A375 (cell line): ENCODE measurements around the gene DTX2. TPM values are rescaled to one million over a fixed set of nuclear protein-coding genes. Genes with fewer than 3 reads are reported as not detected.

ENCODE experiments used
- small RNA-seq: library from RNA; depleted of rRNA; stranded (forward); fragments of <200 nt; gene quantifications from one replicate; pipeline ENCODE3, GENCODE V24; 2014
- total RNA-seq: library from RNA; depleted of rRNA; stranded (reverse); fragments of >200 nt; shearing (Covaris generic); gene quantifications from 2 replicates; pipeline ENCODE4 v1.2.3, GENCODE V29; 2014; rRNA removed

The DTX2 gene
- total RNA-seq: 12.4 and 19.7 TPM in 2 replicates

GRCh38 chr7:76461464-76462101, at the start of gene DTX2:
Gene DTX2 (plus strand): TSS chr7:76461709. CDS start chr7:76480510, 18,801 bp downstream.

GRCh38 chr7:76424413-76425111, 36.9 kb upstream of the DTX2 start, which contains the start of gene ZP3:
Gene ZP3 (plus strand): TSS chr7:76424950. CDS start chr7:76424965, 15 bp downstream.

GRCh38 chr7:76509931-76510877, 48.7 kb downstream of the DTX2 start, which contains the start of gene UPK3B:
Gene UPK3B (plus strand): TSS chr7:76510552. CDS start chr7:76510653, 101 bp downstream.

GRCh38 chr7:76543197-76543596, 81.7 kb downstream of the DTX2 start, which contains the start of gene SPDYE16:
Gene SPDYE16 (minus strand): TSS chr7:76543297. CDS start chr7:76541459, 1,838 bp downstream.

Small RNA genes within 50 kb of the gene (small RNA-seq; reads per million reads assigned to genes)
- not detected for gene RF00019

Other genes with a start within 250 kb of the DTX2 start
- 38.0 and 66.4 TPM in 2 replicates for gene HSPB1, start 159.0 kb upstream of the DTX2 start, total RNA-seq
- gene YWHAG, start 102.7 kb upstream of the DTX2 start, total RNA-seq: 59.6 and 62.5 TPM in 2 replicates
- 0.64 and 0.75 TPM in 2 replicates for gene SSC4D, start 52.0 kb upstream of the DTX2 start, total RNA-seq
- 5.5 and 6.5 TPM in 2 replicates for gene ZP3, start 36.8 kb upstream of the DTX2 start, total RNA-seq
- 2.1 and 3.9 TPM in 2 replicates for gene UPK3B, start 48.8 kb downstream of the DTX2 start, total RNA-seq
- gene SPDYE16, start 81.6 kb downstream of the DTX2 start, total RNA-seq: 0.08 TPM in 1 of 2 replicates, not detected in the other
- 12.9 and 13.1 TPM in 2 replicates for gene POMZP3, start 165.6 kb downstream of the DTX2 start, total RNA-seq